Superior temporal gyrus (tissue), 1 donor: ENCODE data around the gene MARVELD1.
"Not testable (repeated sequence)": the region's sequence is repeated elsewhere in the genome, so short reads cannot be mapped to it uniquely, and the experiment has no call there.

Source experiments
- DNase-seq: peaks from one replicate; pipeline ENCODE4 v3.0.0-alpha.2; 2016; ENCODE audit errors: extremely low spot score

The MARVELD1 gene

DNA sequence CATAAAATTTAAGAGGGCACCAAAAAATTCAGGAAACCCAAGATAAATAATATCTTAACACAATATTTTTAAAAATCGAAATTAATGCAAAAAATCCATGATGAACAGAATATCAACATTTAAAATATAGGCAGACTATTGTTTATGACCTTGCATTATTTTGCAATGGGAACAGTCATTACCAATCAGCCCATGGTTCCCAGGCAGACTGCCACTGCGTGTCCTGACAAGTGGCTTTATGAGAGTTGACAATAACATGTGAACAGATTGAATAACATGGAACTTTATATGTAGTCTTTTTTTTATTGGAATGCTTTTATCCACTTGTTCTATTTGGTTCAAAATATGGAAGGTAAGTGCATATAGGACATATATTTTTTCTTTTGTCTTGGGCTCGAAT lies 23.4 kb upstream of the MARVELD1 start:
- no peak for DNase-seq

DNA sequence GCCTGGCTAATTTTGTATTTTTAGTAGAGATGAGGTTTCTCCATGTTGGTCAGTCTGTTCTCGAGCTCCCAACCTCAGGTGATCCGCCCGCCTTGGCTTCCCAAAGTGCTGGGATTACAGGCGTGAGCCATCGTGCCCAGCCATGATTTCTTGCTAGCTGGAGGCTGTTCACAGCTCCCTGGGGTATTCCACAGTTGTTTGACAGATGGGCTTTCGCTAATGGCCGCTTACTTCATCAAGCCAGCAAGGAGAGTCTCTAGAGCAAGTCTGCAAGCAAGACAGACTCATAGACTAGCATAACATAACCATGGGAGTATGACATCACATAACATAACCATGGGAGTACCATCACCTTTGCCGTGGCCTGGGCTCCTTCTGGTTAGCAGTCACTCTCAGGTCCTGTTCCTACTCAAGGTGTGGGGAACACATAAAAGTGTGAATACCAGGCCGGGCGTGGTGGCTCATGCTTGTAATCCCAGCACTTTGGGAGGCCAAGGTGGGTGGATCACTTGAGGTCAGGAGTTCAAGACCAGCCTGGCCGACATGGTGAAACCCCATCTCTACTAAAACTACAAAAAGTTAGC lies 15.4 kb upstream of the MARVELD1 start:
- DNase-seq = not testable (repeated sequence)

DNA sequence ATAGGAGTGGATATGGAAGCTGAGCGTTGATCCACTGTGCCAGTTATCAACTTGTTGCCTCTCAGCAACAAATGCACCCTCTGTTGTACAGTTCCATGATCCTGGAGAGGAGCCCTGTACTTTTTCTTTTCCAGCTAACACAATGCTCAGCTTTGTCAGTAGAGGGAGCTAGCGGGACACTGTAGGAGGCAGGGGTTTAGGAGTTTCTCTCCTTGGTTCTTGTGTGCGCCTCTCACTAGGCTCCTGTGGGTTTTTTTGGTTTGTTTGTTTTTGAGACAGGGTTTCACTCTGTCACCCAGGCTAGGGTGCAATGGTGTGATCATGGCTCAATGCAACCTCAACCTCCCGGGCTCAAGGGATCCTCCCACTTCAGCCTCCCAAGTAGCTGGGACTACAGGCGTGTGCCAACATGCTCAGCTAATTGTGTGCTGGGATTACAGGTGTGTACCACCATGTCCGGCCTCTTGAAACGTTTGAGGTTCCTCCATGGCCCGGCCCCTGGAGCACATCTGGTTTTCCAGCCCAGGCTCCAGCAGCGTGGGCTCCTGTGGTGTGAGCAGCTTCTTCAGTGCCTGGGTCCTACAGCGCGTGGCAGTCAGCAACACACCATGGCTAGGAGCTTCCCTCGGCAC lies 12.0 kb upstream of the MARVELD1 start:
- peak; percentile 92 for DNase-seq

DNA sequence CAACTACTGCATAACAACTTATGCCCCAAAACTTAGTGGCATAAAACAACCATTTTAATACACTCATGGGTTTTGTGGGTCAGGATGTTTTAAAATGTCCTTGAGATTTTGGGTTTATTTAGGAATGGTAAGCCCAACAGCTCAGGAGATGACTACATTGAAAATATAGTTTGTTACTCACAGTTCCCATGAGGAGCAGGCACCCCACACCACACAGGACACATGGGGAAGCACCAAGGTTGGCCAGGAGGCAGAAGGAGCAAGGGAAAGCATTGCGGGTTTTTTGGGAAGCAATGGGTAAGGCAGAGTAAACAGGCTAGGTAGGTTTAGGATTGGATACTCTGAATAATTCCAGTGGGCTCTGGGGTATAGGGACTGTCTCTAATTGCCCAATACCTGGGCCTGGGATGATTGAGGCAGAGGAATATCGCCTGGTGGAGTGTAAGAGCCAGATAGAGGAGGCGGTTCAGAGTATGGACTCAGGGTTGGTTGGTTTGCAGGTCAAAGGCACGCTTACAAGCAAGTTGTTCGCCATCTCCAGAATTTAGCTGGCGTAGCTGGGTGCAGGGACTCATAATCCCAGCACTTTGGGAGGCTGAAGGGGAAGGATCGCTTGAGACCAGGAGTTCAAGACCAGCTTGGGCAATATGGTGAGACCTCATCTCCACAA lies 10.0 kb upstream of the MARVELD1 start:
- DNase-seq = no peak

DNA sequence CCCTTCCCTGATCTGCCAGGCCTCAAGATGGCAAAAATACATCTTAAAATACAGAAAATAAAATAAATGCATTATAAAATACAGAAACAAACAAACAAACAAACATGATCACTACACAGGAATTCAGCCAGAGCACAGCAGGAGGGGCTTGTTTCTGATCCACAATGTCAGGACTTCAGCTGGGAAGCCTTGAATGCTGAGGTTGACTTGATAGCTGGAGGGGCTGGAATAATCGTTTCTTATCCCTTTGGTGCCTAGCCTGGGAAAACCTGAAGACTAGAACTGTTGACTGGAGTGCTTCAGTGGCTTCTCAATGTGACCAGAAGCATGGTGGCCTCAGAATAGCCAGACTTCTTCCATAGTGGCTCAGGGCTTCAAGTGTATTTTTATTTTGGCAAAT lies 9.2 kb upstream of the MARVELD1 start:
- no peak for DNase-seq

DNA sequence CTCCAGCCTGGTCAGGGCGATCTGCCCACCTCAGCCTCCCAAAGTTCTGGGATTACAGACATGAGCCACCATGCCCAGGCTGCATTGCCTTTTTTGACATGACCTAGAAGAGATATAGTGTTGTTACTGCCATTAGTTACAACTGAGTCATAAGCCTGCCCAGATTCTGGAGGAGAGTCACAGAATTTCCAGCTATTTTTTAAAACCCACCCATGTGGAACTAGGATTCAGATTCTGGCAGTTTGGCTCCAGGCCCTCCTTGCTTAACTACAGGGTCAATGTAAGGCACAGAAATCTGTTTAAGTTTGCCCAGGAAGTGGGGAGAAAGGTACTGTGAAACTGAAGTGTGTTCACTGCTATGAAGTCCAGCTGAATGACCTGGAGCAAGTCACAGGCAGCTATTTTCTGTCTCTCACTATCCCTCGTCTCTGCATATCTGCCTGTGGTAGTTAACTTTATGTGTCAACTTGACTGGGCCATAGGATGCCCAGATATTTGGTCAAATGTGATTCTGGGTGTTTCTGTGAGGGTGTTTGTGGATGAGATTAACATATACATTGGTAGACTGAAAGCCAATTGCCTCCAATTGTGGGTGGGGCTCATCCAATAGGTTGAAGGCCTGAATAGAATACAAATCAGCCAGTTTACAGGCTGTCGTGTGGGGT lies 8.4 kb upstream of the MARVELD1 start:
- no peak for DNase-seq

DNA sequence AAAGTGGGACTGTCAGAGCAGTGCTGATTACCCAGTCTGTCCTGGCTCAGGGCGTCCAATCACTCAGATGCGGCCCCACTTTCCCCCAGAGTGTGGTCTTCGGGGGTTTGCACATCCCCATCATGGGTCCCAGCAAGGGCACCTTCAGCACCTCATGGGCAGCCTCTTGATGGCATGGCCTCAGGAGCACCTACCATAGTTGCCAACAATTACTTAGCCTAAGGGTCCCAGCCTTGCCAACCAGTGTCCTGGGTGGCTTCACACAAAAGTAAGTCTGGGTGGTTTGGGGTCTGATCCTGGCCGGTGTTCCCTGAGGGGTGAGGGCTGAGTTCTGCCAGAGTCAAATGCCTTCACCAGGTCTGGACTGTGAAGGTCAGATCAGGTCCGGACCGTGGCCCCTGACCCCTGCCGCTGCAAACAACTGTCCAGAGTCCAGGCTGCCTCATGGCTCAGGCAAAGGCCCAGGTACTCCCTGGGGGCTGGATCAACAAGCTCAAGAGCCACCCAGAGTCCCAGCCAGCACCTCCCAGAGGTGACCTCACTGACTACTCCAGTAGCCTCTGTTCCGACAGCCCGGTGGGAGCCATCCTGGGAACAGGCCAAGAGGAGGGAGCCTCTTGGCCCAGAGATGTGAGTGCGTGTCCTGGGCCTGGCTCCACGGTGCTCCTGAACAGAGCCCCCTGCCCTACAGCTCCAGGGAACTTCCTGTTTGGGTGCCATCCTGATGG lies 6.2 kb upstream of the MARVELD1 start:
- no peak for DNase-seq

DNA sequence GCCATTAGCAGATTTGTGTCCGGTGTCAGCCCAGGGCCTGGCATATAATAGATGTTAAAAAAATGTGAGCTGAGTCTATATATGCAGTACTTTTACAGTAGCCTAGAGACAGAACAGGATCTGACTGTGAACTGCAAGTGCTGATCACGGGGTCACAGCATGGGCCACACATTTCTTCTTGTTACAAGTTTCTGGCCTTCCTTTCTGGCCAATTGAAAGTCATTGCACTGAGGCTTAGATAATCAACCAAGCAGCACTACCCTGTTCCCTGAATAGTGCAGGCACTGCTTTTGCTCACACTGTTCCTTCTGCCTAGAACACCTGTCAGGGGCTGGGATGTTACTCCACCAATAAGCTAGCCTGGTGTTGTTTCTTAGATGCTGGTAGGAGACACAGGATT lies 5.4 kb upstream of the MARVELD1 start:
- DNase-seq = no peak

DNA sequence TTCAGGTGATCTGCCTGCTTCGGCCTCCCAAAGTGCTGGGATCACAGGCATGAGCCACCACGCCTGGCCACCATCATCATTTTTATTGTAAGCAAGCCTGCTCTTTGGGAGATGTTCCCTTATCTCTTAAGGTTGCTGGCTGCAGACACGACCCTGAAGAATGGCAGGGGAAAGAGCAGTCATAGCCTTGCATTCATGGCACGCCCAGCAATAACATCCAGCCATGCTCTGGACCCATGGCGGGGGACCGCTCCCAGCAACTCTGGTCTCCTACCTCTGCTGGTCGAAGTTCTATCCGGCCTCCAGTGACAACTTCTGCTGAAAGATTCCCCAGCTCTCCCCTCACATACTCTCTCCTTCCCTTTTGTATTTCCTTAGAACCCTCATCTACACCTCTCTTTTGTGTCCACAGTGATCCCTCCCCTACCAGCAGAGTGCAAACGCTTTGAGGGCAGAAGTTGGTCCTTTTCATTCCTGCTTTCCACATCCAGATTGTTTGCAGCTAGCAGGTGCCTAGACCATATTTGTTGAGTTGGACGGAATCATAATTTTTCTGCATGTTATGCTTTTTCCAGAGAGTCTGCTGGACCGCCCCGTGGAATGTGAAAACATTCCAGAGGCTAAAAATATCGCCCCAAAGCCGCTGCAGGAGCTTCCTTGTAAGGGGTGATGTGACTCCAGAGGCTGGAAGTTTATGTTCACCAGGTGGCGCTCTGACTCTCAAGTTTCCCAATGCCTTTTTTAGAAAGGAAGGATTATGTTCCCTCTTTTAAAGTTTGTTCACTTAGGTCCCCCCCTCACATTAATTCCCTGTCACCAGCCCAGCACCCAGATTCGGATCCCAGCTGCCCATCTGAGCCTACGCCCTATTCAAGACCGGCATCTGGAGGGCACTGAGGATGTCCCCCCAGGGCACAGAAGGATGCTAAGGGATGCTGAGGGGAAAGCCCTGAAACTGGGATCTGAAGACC lies 4.3 kb upstream of the MARVELD1 start:
- DNase-seq = peak; percentile 74

DNA sequence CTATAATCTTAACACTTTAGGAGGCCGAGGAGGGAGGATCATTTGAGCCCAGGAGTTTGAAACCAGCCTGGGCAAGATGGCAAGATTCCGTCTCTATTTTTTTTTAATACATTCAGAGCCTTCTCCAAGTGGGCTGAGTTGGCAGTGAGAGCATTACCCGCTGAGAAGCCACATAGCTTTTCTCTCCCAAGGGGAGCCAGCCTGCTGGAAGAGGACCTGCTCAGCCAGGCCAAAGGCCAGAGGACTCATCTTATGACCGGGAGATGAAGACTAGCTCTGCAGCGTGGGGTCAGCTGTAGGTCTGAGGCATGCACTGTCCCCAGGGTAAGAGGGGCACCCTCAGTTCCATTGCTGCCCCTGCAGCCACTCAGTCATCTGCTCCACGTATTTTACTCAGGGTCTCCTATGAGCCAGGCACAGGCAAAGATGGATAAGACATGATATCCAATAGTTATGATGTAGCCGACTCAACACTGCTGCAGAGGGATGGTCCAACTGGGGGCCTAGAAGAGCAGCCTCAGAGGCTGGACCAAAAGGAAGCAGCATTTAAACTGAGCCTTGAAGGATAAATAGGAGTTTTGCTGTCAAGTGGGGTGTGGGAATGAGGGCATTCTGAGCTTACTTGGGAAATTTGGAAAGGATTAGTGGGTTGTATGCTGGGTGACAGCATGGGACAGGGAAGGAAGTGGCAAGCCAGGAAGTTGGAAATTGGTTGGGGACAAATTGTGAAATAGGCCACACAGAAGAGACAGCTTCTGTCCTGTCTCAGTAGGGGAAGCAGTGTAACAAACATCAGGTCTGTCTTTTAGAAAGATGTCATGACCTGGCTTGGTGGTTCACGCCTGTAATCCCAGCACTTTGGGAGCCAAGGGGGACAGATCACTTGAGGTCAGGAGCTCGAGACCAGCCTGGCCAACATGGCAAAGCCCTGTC lies 1.6 kb upstream of the MARVELD1 start:
- DNase-seq = no peak

DNA sequence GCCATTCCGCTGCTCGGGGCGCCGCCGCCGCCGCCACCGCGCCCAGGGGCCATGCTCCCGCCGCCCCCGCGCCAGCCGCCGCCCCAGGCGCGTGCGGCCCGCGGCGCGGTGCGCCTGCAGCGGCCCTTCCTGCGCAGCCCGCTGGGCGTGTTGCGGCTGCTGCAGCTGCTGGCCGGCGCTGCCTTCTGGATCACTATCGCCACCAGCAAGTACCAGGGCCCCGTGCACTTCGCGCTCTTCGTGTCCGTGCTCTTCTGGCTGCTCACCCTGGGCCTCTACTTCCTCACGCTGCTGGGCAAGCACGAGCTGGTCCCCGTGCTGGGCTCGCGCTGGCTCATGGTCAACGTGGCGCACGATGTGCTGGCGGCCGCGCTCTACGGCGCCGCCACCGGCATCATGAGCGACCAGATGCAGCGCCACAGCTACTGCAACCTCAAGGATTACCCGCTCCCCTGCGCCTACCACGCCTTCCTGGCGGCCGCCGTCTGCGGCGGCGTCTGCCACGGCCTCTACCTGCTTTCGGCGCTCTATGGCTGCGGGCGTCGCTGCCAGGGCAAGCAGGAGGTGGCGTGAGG lies 383 bp downstream of the MARVELD1 start:
- peak; percentile 65 for DNase-seq

DNA sequence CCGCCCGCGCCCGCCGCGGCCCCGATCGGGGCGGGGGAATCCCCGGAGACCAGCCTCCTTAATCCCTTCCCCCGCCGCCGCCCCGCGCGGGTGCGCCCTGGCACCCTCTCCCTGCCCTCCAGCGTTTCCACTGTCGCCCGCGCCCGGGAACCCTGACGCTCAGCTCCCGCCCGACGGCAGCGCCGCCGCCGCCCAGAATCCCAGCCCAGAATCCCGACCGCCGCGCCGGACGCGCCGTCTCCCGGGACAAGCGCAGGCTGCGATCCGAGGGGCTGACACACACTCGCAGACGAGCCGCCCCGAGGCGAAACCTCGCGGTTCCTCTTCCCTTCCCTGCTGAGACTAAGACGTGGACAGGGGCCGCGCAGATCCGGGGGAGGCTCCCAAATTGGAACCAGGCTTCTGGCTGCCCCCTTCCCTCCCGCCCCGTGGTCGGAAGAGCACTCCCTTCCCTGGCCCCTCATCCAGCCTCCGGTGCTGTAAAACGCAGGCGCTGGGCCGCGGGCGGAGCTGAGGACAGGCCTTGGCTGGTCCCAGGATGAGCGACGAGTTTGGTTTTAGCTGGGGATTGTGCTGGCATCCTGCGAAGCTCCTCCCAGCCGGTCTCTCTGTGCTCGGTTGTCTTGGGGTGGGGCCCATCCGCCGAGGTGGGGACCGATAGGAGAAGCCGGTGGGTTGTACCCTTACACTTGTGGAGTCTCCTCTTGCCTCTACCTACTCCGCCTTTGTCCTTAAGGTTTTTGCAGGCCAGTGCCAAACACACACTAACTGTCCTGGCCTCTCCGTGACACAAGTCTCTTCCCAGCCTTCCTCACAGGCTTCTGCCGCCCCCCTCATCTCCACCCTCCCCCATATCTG lies 1.1 kb downstream of the MARVELD1 start:
- no peak for DNase-seq

DNA sequence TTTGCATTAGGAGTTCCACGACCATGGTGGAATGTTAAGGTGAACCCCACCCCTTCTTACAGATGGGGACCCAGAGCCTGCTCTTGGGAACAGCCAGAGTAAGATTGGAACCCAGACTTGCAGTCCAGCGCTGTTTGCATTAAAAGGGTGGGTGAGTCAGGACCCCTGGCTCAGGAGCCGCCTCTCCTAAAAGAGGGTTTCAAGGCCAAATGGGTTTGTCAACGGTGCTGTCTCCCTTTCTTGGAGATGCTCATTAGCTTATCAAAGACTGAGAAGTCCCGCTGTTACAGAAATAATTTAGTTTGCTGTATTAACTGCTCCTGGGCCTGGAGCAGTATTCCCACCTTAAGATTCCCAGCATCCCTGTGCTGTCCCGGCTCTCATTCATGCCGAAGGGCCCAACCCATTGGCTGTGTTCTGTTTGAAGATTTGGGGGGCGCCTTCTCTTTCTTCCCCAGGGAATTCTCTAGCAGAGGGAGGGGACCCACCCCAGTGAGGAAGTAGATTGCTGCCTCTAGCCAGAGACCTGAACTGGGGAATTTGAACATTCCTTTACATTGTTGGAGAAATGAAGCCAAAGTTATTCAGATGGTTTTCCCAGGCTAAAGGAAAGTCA lies 1.8 kb downstream of the MARVELD1 start:
- no peak for DNase-seq

DNA sequence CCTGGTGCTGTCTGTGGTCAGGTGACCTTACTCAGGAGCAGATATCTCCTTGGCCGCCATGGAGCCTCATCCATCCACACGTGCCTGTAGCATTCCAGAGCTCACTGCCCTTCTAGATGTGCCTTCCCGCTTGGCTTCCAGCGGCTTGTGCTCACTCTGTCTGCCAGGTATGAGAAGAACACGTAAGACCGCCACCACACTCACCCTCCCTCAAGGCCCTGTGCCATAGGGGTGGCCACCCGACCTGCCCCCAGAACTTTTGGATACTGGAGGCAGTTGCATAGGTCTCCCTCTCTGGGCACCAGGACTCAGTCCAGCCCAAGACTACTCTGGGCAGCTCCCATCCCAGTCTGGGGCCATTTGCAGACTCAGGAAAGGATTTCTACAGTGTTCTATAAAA lies 4.1 kb downstream of the MARVELD1 start:
- no peak for DNase-seq

DNA sequence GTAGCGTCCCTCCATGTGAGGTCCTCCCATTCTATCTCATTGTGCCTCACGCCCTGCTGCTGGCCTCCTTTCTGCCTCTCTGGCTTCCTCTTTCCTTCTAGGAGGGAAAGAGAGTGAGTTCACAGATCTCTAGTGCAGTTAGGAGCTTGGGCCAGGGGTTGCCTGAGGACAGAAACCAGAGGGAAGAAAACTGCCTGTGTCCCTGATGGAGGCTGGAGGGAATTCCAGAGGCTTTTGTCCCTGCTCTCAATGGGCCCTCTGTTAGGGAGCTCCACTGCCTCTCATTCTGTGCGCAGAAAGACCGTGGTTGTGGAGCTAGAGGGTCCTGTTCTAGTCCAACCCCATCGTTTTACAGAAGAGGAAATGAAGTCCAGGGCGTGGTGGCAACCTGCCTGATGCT lies 4.6 kb downstream of the MARVELD1 start:
- DNase-seq = peak; percentile 80

DNA sequence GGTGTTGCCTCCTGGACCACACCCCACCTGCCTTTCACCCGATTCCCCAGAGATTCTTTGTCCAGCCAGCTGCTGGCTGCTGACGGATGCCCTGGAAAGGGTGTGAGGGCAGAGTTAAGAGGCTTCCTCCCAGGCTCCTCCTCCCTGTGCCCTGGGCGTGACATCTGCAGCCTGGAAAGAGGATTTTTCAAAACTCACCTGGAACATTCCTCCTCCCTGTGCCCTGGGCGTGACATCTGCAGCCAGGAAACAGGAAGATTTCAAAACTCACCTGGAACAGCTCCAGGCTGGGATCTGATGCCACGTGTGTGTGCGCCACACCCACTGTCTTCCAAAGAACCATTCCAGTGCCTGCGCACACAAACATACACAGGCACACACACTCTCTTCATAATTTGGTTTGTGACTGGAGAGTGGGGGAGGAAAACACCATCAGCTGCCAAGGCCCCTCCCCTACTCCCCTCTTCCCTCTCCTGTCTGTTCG lies 5.2 kb downstream of the MARVELD1 start:
- DNase-seq = no peak

DNA sequence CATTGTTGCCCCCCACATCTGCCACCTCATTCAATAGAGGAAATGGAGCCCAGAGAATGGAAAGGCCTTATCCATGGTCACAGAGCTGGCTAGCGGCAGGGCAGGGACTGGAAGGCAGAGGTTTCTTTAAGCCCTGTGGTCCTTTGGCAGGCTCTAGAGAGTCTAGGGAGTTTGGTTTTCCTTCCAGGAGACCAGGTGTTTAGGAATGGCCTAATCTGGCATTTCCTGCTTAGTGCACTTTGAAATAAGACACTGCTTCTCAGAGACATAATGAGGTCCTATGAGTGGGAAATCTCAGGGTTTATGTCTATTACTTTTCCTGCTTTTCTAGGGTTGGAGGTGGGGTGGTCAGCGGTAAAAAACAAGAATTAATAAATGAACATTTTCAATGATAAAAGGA lies 6.1 kb downstream of the MARVELD1 start:
- no peak for DNase-seq
